Measurements from ENCODE around the gene LAMA5. TPM values are rescaled to one million over a fixed set of nuclear protein-coding genes. Genes with fewer than 3 reads are reported as not detected.

LAMA5 gene
- total RNA-seq, 1 donor from 2014 or later, result 89.3 TPM

- DNase-seq (ENCODE audit: missing footprints) (peak; percentile 54), ATAC-seq (no peak)
- intact Hi-C loops (cut with DNase I), result loop anchor here (2.0 kb wide), 1 partner anchor 13 kb away; no protein-coding TSS in a partner anchor
Observed at GRCh38 chr20:62365814-62366369, 1.2 kb downstream of the LAMA5 start.

- ATAC-seq (peak; percentile 57), DNase-seq (ENCODE audit: missing footprints) (peak; percentile 79)
- intact Hi-C loops (cut with DNase I), result no loop called here
Observed at GRCh38 chr20:62364911-62365736, 2.0 kb downstream of the LAMA5 start.

GRCh38 chr20:62363920-62364851 is 2.9 kb downstream of the LAMA5 start:
- DNase-seq (ENCODE audit: missing footprints) (peak; percentile 30), ATAC-seq (no peak)
- intact Hi-C loops (cut with DNase I), result no loop called here

- ATAC-seq, result no peak
- DNase-seq (ENCODE audit: missing footprints), result peak; percentile 68
- intact Hi-C loops (cut with DNase I), result no loop called here
Observed at GRCh38 chr20:62362991-62363919, 3.9 kb downstream of the LAMA5 start.

- no peak for DNase-seq (ENCODE audit: missing footprints)
- ATAC-seq, result no peak
- intact Hi-C loops (cut with DNase I), result no loop called here
Observed at GRCh38 chr20:62362590-62362940, 4.5 kb downstream of the LAMA5 start.

- ATAC-seq, result no peak
- peak; percentile 77 for DNase-seq (ENCODE audit: missing footprints)
- intact Hi-C loops (cut with DNase I), result no loop called here
Observed at GRCh38 chr20:62361799-62362589, 5.1 kb downstream of the LAMA5 start.

GRCh38 chr20:62360854-62361798 is 6.0 kb downstream of the LAMA5 start:
- DNase-seq (ENCODE audit: missing footprints), result peak; percentile 73
- ATAC-seq, result no peak
- intact Hi-C loops (cut with DNase I), result no loop called here

- peak; percentile 60 for DNase-seq (ENCODE audit: missing footprints)
- no peak for ATAC-seq
- intact Hi-C loops (cut with DNase I), result no loop called here
Observed at GRCh38 chr20:62359491-62360121, 7.5 kb downstream of the LAMA5 start.

GRCh38 chr20:62359043-62359490 is 8.0 kb downstream of the LAMA5 start:
- ATAC-seq, result no peak
- peak; percentile 65 for DNase-seq (ENCODE audit: missing footprints)
- intact Hi-C loops (cut with DNase I), result no loop called here

- intact Hi-C loops (cut with DNase I), result no loop called here
- ATAC-seq (no peak), DNase-seq (ENCODE audit: missing footprints) (peak; percentile 75)
Observed at GRCh38 chr20:62358171-62359042, 8.7 kb downstream of the LAMA5 start.

- intact Hi-C loops (cut with DNase I), result no loop called here
- ATAC-seq (no peak), DNase-seq (ENCODE audit: missing footprints) (peak; percentile 23)
Observed at GRCh38 chr20:62357681-62358080, 9.4 kb downstream of the LAMA5 start.

GRCh38 chr20:62357187-62357667 is 9.9 kb downstream of the LAMA5 start:
- intact Hi-C loops (cut with DNase I), result no loop called here
- DNase-seq (ENCODE audit: missing footprints), result peak; percentile 78

GRCh38 chr20:62356589-62357186 is 10.4 kb downstream of the LAMA5 start:
- ATAC-seq, result no peak
- intact Hi-C loops (cut with DNase I), result no loop called here
- DNase-seq (ENCODE audit: missing footprints), result no peak

More at GRCh38 chr20:62357187-62357667, 9.9 kb downstream of the LAMA5 start:
- peak; percentile 12 for ATAC-seq

- intact Hi-C loops (cut with DNase I), result no loop called here
- ATAC-seq (peak; percentile 9), DNase-seq (ENCODE audit: missing footprints) (peak; percentile 76)
Observed at GRCh38 chr20:62355878-62356588, 11.1 kb downstream of the LAMA5 start.
